ENCODE measurements around the gene SENP6.
"Not testable (repeated sequence)": the region's sequence is repeated elsewhere in the genome, so short reads cannot be mapped to it uniquely, and the experiment has no call there.

The SENP6 gene

DNA sequence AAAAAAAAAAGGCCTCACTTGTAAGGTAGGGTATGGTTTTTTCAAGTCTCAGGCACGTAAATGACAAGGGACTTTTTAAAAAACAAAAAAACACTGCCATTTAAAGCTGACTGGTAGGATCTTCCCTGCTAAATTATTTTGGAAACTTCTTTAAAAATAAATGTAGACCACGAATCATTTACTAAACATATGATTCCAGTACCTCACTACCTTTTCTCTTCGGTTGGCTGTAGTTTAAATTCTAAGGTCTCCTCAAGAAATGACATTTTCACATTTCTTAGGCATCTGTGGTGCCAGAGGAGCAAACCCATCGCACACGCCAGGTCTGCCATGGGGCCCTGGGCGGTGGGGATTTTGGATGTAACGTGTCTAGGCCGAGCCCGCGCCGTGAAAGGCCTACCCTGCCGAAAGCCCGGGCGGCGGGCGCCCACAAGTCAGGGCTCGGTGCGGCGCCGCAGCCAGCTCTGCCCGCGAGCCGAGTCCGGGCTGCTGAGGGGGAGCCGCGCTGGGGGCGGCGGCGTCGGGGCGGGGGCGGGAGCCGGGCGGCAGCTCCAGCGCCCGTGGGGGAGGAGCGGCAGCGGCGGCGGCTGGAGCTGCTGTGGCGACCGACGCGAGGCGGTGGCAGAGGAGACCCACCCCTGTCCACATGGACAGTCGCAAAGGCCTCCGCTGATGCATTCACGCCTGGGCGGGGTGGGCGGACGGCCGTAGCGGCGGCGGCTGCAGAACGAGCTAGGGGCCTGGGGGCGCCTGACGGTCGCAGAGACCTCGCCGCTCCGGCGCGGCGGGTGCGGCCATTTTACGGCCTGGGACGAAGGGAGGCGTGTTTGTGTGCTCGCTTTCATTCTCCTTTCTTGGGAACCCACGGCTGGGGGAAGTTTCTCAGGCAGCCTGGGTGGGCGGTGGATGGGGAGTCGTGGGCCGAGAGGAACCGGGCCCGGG, at the start of gene SENP6:
TSS of gene SENP6 (plus strand) at position 577 of the 942 bp plus-strand sequence. CDS start 645 bp downstream, outside the sequence.
- peak; percentile 18 for DNase-seq

- no peak for DNase-seq
These were observed 45.4 kb upstream of the SENP6 start for GRCh38 chr6:75556240-75556639.

- no peak for DNase-seq
These were observed 44.6 kb upstream of the SENP6 start for GRCh38 chr6:75557068-75557467.

DNA sequence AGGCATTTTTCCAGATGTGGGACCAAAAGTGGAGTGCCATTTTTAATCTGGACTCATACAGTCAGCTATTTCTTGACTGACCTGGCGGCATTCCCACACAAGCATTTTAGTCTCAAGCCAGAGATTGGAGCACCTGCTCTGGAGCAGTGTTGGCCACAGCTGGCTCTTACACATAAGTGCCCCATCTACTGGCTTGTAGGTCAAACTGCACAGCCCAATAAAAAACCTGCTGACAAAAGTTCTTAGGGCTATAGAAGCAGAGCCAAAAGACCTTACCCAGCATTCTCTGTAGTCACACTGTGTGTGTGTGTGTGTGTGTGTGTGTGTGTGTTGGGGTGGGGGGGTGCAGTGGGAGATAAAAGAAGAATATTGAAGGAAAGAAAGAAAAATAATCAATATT, 38.6 kb upstream of the SENP6 start:
- no peak for DNase-seq

- DNase-seq, result no peak
These were observed 35.4 kb upstream of the SENP6 start for GRCh38 chr6:75566137-75566767.

DNA sequence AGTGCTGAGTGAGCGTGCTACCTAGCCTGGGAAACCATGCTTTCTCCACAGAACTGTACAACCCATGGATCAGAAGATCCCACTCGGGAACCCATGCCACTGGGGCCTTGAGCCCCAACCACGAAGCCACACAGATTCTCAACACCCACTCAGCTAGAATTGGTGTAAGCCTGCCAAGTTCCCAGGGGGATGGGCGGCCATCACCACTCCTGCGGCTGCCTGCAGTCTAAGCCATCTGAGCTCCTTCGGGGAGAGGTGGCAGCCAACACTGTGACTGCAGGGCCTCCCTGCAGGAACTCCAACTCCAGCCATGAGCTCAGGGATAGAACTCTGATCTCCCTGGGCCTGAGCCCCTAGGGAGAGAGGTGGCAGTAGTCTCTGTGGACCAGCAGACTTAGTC, 33.6 kb upstream of the SENP6 start:
- DNase-seq, result no peak

DNA sequence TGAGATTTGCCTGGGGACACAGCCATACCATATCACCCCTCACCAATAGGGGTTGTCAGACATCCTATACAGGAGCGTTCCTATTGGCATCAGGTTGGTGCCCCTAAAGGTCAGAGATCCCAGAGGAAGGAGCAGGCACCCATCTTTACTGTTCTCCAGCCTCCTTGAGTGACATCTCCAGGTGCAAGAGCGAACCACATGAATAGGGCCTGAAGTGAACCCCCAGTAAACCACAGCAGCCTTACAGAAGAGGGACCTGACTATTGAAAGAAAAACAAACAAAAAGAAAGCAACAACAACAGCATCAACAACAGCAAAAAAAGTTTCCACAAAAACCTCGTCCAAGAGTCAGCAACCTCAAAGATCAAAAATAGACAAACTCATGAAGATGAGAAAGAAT, 32.7 kb upstream of the SENP6 start:
- no peak for DNase-seq

GRCh38 chr6:75570671-75571070, 31.0 kb upstream of the SENP6 start:
- not testable (repeated sequence) for DNase-seq

DNA sequence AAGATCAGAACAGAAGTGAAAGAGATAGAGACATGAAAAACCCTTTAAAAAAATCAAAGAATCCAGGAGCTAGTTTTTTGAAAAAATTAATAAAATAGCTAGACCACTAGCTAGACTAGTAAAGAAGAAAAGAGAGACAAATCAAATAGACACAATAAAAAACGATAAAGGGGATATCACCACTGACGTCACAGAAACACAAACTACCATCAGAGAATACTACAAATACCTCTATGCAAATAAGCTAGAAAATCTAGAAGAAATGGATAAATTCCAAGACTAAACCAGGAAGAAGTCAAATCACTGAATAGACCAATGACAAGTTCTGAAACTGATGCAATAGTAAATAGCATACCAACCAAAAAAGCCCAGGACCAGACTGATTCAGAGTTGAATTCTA, 29.6 kb upstream of the SENP6 start:
- DNase-seq, result no peak

GRCh38 chr6:75579951-75580350, 21.7 kb upstream of the SENP6 start:
- no peak for DNase-seq

- DNase-seq, result no peak
These were observed 20.4 kb upstream of the SENP6 start for GRCh38 chr6:75581231-75581630.

DNA sequence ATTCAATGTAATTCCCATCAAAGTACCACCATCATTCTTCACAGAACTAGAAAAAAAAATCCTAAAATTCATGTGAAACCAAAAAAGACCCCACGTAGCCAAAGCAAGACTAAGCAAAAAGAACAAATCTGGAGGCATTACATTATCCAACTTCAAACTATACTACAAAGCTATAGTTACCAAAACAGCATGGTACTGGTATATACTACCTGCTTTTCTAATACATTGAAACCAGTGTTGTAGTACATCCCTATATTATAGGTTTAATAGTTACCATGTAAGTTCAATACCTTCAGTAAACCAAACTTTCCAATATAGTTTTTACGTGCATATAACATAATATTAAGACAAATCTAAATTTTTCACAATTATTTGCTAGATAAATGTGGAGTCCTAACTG, 17.1 kb upstream of the SENP6 start:
- not testable (repeated sequence) for DNase-seq

- DNase-seq, result no peak
These were observed 12.7 kb upstream of the SENP6 start for GRCh38 chr6:75588948-75589347.

- no peak for DNase-seq
These were observed 11.3 kb upstream of the SENP6 start for GRCh38 chr6:75590370-75590769.

- not testable (repeated sequence) for DNase-seq
These were observed 5.3 kb upstream of the SENP6 start for GRCh38 chr6:75596380-75596779.

GRCh38 chr6:75600768-75601167, 912 bp upstream of the SENP6 start:
- no peak for DNase-seq

DNA sequence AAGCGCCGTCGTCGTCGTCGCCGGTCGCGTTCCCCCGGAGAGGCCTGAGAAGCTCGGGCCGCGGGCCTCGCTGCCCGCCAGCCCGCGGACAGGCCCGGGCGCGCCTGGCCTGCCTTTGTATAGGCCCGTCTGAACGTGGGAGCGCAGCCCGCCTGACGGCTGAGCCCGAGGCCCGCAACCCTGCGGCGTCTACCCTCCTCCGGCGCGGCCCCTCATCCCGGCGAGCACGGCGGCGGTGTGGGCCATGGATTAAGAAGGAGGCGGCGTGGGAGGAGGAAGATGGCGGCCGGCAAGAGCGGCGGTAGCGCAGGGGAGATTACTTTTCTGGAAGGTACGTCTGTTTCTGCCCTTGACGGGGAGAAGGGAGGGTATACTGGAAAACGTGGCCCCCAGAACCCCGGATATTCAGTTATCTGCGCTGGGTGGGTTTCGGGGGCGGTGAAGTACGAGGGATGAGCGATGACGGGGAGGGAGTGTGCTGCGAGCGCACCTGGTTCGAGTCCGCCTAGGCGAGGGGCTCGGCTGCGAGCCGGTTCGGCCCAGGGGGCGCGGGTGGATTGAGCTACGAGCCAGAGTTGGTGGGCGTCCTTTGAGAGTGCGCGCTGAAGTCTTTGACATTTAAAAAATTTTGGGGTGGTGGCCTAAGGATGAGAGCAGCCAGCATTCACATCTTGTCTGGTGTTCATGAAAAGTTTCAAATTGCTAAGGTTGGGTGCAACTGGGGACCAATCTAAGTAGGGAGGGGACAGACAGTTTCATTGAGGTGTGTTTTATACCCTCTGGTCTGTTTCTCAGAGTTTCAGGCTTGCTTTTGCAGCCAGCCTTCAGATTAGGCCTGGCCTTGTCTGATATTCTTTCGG, 796 bp downstream of the SENP6 start:
- DNase-seq, result no peak

DNA sequence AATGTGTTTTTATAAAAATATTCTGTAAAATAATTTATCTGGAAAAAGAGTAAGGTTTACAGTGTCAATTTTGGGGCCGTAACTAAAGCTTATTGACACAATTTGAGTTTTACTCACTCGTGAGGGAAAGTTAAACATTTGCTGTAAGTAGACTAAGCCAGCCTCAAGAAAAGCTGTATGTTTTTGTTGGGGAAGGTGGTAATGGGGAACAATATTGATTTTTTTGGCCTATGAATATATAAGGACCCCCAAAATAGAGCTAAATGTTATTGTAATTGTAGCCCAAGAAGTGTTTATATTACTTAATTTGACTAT, 1.4 kb downstream of the SENP6 start:
- no peak for DNase-seq

- no peak for DNase-seq
These were observed 2.6 kb downstream of the SENP6 start for GRCh38 chr6:75604294-75604693.

DNA sequence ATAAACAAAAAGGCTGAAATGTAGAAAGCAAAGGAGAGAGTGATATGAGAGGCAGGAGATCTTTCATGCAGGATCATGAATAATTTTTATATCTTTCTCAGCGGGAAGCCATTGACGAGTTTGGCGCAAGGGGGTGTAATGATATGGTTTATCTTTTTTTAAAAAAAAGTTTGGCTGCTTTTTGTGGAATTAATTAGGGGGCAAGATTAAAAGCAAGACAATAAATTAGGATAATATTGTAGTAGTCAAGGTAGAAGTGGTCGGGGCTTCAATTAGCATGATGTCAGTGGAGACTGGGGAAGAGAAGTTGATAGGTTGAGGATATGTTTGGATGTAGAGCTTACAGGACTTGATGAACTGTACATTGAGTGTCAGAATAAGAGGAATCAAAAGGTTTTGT, 4.0 kb downstream of the SENP6 start:
- DNase-seq, result no peak

DNA sequence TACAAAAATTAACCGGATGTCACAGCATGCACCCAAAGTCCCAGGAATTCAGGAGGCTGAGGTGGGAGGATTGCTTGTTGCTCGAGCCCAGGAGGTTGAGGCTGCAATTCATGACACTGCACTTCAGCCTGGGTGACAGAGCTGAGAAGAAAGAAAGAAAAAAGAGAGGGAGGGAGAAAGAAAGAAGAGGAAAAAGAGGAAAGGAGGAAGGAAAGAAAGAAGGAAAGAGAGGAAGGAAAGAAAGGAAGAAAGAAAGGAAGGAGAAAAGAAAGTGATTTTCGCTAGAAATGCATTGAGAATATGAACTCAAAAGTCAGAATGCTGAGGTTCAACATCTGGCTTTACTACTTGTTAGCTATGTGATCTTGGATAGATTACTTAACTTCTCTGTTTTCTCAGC, 6.6 kb downstream of the SENP6 start:
- no peak for DNase-seq

DNA sequence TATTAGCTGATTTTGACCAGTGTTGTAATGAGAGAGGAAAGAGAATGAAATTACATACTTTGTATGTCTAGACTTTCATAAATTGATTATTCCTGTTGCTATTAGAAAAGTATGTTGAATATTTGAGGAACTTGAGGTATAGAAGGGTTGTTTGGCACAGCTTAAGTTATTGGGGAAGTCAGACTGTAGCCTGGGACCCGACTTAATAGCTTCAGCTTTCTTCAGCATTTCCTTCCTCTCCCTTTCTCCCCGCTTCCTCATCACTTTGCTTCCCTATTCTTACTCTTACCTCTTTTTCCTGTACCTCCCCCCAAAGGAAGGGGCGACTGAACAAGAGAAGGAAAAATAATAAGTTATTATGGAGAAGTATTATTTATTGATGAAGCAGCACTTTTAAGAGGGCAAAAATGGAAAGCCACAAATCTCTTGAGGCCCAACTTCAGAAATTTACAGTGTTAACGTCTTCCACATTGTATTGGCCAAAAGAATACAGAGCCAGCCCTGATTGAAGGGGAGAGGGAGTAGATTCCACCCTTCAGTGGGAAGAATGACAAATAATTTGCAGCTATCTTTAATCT, 7.4 kb downstream of the SENP6 start:
- no peak for DNase-seq
